CD4-positive, alpha-beta T cell treated with Interleukin-4 for 1 hour (primary cell): ENCODE results near the gene EML1.

Experiments used
- DNase-seq, 2 donors: peaks; one replicate each; pipeline ENCODE4 v3.0.0-alpha.2; 2020 to 2022

Gene EML1

GRCh38 chr14:99793213-99794150, at the start of gene EML1:
EML1 (plus strand) TSS chr14:99793413; CDS start chr14:99793477, 64 bp downstream.
- DNase-seq: peak; percentile 72 to 76

GRCh38 chr14:99744199-99744872, 48.9 kb upstream of the EML1 start:
- DNase-seq: no peak

GRCh38 chr14:99744873-99745224, 48.4 kb upstream of the EML1 start:
- no peak for DNase-seq

GRCh38 chr14:99745307-99745951, 47.8 kb upstream of the EML1 start:
- DNase-seq: no peak

- no peak for DNase-seq
These were observed 46.0 kb upstream of the EML1 start for GRCh38 chr14:99747167-99747566.

GRCh38 chr14:99747582-99748330, 45.5 kb upstream of the EML1 start:
- DNase-seq: no peak

- DNase-seq: no peak
These were observed 44.7 kb upstream of the EML1 start for GRCh38 chr14:99748529-99748928.

GRCh38 chr14:99749142-99749541, 44.1 kb upstream of the EML1 start:
- DNase-seq: no peak

- no peak for DNase-seq
These were observed 43.2 kb upstream of the EML1 start for GRCh38 chr14:99749763-99750715.

- DNase-seq: no peak
These were observed 42.3 kb upstream of the EML1 start for GRCh38 chr14:99750746-99751450.

- no peak for DNase-seq
These were observed 41.4 kb upstream of the EML1 start for GRCh38 chr14:99751539-99752485.

GRCh38 chr14:99752486-99753121, 40.6 kb upstream of the EML1 start:
- DNase-seq: no peak

GRCh38 chr14:99753225-99754140, 39.7 kb upstream of the EML1 start:
- no peak for DNase-seq

GRCh38 chr14:99754141-99755067, 38.8 kb upstream of the EML1 start:
- DNase-seq: no peak

- DNase-seq: no peak
These were observed 38.2 kb upstream of the EML1 start for GRCh38 chr14:99755068-99755405.

GRCh38 chr14:99755629-99756603, 37.3 kb upstream of the EML1 start:
- DNase-seq: no peak
